GM12864 (cell line): ENCODE results near the gene CD28.

Experiments
- DNase-seq: peaks from one replicate; pipeline ENCODE4 v3.0.0-alpha.2; 2011; ENCODE audit warnings: low read depth
- H3K4me3 ChIP-seq: 2 replicates; pipeline ENCODE4 v1.5.1; 2011; ENCODE audit warnings: mild to moderate bottlenecking, low read depth, low read length, control low read depth
- TF ChIP-seq, protein P1 (sequence below): IDR thresholded peaks from 2 replicates; pipeline ENCODE4 v1.5.1; 2011; ENCODE audit warnings: low read depth, mild to moderate bottlenecking, moderate library complexity, low read length, control low read depth, inconsistent platforms; ENCODE audit errors: missing control alignments

Gene CD28

DNA sequence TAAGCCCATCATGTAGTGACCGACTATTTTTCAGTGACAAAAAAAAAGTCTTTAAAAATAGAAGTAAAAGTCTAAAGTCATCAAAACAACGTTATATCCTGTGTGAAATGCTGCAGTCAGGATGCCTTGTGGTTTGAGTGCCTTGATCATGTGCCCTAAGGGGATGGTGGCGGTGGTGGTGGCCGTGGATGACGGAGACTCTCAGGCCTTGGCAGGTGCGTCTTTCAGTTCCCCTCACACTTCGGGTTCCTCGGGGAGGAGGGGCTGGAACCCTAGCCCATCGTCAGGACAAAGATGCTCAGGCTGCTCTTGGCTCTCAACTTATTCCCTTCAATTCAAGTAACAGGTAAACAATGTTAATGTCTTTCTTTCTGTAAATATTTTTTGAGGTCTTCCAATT is at the start of gene CD28:
Gene CD28 (plus strand): TSS at position 237 of the 400 bp plus-strand sequence. CDS start 58 bp downstream, at position 295.
- TF ChIP-seq, protein P1, sequence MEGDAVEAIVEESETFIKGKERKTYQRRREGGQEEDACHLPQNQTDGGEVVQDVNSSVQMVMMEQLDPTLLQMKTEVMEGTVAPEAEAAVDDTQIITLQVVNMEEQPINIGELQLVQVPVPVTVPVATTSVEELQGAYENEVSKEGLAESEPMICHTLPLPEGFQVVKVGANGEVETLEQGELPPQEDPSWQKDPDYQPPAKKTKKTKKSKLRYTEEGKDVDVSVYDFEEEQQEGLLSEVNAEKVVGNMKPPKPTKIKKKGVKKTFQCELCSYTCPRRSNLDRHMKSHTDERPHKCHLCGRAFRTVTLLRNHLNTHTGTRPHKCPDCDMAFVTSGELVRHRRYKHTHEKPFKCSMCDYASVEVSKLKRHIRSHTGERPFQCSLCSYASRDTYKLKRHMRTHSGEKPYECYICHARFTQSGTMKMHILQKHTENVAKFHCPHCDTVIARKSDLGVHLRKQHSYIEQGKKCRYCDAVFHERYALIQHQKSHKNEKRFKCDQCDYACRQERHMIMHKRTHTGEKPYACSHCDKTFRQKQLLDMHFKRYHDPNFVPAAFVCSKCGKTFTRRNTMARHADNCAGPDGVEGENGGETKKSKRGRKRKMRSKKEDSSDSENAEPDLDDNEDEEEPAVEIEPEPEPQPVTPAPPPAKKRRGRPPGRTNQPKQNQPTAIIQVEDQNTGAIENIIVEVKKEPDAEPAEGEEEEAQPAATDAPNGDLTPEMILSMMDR: no peak
- peak; percentile 92 for DNase-seq
- no peak within 1 kb of the TSS for H3K4me3 ChIP-seq

DNA sequence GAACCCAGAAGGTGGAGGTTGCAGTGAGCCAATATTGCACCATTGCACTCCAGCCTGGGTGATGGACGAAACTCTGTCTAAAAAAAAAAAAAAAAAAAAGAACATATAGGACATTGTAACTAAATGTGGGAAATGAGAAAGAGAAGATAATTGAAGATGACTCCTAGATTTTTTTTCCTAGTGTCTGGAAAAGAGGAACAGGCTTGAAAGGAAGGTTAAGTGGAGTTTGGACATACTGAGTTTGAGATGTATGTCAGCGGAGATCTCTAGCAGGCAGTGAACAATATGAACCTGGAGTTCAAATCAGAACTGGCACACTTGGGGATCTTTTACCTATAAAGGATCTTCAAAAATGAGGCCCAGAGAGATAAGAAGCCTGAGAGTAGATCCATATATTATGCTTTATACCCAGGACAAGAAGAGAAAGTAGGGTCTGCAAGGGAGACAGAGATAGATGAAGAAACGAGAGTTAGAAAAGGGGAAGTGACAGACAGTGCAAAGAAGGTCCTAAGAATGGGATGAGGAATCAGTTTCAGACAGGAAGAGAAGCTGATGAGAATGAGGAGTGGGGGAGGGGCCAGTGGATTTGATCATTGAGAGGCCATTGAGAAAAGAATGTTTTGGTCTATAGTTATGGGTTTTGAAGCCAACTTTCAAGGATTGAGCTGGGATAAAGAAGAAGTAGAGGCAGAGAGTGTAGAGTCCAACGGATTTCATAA is 46.9 kb upstream of the CD28 start:
- TF ChIP-seq, protein P1: no peak
- no peak overlapping the region for H3K4me3 ChIP-seq
- DNase-seq: peak; percentile 51

DNA sequence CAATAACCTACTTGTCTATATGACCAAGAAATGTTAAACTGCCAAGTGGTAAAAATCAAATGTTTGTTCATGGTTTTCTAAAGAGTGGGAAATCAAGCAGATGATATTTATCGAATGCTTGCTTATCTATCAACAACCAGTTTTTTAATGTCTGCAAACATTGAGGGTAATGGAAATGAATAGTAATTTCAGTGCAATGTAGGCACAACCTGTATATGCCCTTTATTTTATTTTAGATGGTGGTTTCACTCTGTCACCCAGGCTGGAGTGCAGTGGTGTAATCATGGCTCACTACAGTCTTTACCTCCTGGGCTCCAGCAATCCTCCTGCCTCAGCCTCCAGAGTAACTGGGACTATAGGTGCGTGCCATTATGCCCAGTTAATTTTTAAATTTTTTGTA is 46.0 kb upstream of the CD28 start:
- TF ChIP-seq, protein P1: no peak
- no peak for DNase-seq
- H3K4me3 ChIP-seq: no peak overlapping the region

DNA sequence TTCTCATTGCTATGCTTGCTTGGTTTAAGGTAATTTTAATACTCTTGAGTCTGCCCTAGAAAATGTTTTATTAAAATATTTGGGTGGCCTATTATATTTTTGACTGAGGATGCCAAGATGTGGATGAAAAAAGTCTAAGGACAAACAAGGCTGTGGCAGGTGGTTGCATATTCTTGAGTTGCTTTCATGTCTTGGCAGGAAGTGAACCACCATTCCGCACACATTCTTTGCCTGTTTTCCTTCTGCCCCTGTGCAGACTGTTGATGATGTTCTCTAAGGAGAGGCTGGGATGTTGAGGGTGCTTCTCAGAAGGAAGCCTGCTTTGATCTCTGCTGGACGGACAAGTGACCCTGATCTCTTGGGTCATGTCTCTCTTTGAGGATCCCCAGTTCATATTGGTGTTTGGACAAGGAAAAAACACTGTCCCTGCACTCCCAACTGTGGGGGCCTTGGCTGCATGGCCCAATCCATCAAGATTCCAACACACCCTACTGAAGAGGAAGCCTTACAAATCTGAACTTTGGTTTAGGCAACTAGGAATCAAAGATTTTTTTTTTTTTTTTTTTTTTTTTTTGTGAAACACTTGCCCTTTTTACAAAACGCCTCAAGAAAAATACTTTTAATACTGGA is 45.0 kb upstream of the CD28 start:
- no peak for DNase-seq
- TF ChIP-seq, protein P1: no peak

DNA sequence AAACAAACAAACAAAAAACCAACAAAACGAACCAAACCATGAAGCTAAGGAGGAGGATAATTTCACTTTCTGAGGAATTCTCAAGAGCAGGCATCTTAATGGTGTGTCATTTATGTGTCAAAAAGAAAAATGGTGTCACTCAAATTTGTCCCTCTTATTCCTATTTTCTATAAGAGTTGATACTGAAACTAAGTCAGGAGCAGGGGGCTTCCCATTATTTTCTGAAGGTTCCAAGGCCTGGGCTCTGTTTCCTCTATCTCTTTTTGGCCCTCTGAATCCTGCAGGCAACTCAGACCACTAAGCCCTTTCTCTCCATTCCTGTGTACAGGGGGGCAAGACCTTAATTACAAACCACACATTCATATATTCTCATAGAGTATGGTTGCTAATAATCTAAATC is 44.0 kb upstream of the CD28 start:
- H3K4me3 ChIP-seq: no peak overlapping the region
- TF ChIP-seq, protein P1: no peak
- no peak for DNase-seq

More for the DNA sequence above, 45.0 kb upstream of the CD28 start:
- H3K4me3 ChIP-seq: no peak overlapping the region

DNA sequence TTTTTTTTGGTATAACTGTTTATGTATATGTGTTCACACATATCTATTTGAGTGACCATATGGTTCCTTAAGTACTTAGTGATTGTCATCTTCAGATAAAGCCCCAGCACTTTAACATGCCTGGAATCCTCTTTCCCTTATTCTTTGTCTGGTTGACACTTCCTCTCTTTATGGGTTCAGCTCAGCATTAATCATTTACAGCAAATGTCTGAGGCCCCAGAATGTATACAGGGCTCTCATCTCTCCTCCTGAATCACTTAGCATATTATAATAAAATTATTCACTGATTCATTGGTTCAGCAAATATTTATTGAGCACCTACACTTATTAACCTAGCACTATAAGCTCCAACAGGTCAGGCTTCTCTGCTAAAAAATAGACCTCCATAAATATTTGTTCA is 43.5 kb upstream of the CD28 start:
- TF ChIP-seq, protein P1: no peak
- no peak for DNase-seq
- no peak overlapping the region for H3K4me3 ChIP-seq
